22Rv1 (cell line): ENCODE results near the gene ARHGAP31.

Experiments
- ZFX ChIP-seq: fragments of 450-650 bp; IDR thresholded peaks from 2 replicates; pipeline ENCODE4 v1.6.1; 2017; ENCODE audit warnings: antibody characterized with exemption, borderline replicate concordance
- TF ChIP-seq, protein P1 (sequence below): fragments of 450-650 bp; IDR thresholded peaks from 2 replicates; pipeline ENCODE4 v1.5.1; 2017; ENCODE audit warnings: mild to moderate bottlenecking

DNA sequence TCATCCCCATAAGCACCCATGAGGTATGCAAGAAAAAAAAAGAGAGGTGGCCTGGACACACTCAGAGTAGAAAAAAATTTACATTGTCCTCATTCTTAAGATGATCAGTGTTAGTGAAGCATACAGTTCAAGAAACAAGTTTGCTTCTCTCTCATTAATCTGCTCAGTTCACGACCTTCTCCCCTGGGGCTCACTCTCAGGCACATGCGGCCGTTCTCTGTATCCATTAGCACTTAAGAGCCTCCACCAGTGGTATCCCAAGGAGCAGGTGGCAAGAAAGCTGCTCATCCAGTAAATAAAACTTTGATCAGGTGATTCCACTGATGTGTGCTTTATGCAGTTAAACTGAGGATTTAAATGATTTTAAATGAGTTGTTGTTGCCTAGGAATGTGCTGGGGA lies 57.4 kb downstream of the ARHGAP31 start:
- TF ChIP-seq, protein P1, sequence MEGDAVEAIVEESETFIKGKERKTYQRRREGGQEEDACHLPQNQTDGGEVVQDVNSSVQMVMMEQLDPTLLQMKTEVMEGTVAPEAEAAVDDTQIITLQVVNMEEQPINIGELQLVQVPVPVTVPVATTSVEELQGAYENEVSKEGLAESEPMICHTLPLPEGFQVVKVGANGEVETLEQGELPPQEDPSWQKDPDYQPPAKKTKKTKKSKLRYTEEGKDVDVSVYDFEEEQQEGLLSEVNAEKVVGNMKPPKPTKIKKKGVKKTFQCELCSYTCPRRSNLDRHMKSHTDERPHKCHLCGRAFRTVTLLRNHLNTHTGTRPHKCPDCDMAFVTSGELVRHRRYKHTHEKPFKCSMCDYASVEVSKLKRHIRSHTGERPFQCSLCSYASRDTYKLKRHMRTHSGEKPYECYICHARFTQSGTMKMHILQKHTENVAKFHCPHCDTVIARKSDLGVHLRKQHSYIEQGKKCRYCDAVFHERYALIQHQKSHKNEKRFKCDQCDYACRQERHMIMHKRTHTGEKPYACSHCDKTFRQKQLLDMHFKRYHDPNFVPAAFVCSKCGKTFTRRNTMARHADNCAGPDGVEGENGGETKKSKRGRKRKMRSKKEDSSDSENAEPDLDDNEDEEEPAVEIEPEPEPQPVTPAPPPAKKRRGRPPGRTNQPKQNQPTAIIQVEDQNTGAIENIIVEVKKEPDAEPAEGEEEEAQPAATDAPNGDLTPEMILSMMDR, result no peak
- no peak for TF ChIP-seq ZFX
